ENCODE measurements around the gene OTUD1. TPM values are rescaled to one million over a fixed set of nuclear protein-coding genes. Genes with fewer than 3 reads are reported as not detected.

The OTUD1 gene
- total and polyA plus RNA-seq, 2 experiments from 2014 or later = 2.1 to 8.1 TPM

GRCh38 chr10:23452033-23452655, 13.3 kb downstream of the OTUD1 start:
- TF ChIP-seq EZH2 (IDR thresholded peaks at IDR 0.05; ENCODE audit: insufficient read depth, poor library complexity, severe bottlenecking) = no peak
- no peak for TF ChIP-seq EZH2phosphoT487 (IDR thresholded peaks at IDR 0.05; ENCODE audit: insufficient read depth, low read depth)
- H3K36me3 ChIP-seq (ENCODE audit: low read depth) = no peaks in the 10 kb centered on the region
- 57 to 63% methylated on average over 4 of the region's 4 CpGs for WGBS, 2 experiments (ENCODE audit: low coverage in 1 of 2, low lambda C conversion rate in 2 of 2, missing lambda C conversion rate in 2 of 2)
- in situ Hi-C loops (cut with MboI) = no loop called here
- no peak for DNase-seq
- no peak overlapping the region for H3K4me3 ChIP-seq
- no peaks in the 10 kb centered on the region for H3K79me2 ChIP-seq (ENCODE audit: insufficient read depth)
- H3K9me3 ChIP-seq (ENCODE audit: low read depth) = no peaks in the 10 kb centered on the region
- no peak overlapping the region for H3K4me2 ChIP-seq (ENCODE audit: unreplicated experiment)
- no peaks in the 10 kb centered on the region for H3K27me3 ChIP-seq (replicated peaks; ENCODE audit: insufficient read depth)
- H3K9ac ChIP-seq = no peak overlapping the region
- H4K20me1 ChIP-seq (ENCODE audit: insufficient read depth) = no peaks in the 10 kb centered on the region
- H3K27ac ChIP-seq = no peak overlapping the region
- no peaks in the 10 kb centered on the region for H3K4me1 ChIP-seq (ENCODE audit: insufficient read depth)
- peaks cover 7% of the 10 kb centered on the region; the same call in 1 of the 2 replicates for H3F3A ChIP-seq (ENCODE audit: insufficient read depth)
- H2AFZ ChIP-seq = no peak overlapping the region
- H3K9me2 ChIP-seq (ENCODE audit: insufficient read depth) = no peaks in the 10 kb centered on the region

- Histone ChIP-seq H3F3A (ENCODE audit: insufficient read depth) (peaks cover 5% of the 10 kb centered on the region; the same call in 1 of the 2 replicates), H3K4me1 (ENCODE audit: insufficient read depth) (no peaks in the 10 kb centered on the region), H2AFZ (no peak overlapping the region), H3K9me3 (ENCODE audit: low read depth) (no peaks in the 10 kb centered on the region), H3K9me2 (ENCODE audit: insufficient read depth) (no peaks in the 10 kb centered on the region), H3K27me3 (replicated peaks; ENCODE audit: insufficient read depth) (no peaks in the 10 kb centered on the region), H4K20me1 (ENCODE audit: insufficient read depth) (no peaks in the 10 kb centered on the region), H3K36me3 (ENCODE audit: low read depth) (no peaks in the 10 kb centered on the region), H3K79me2 (ENCODE audit: insufficient read depth) (no peaks in the 10 kb centered on the region), H3K27ac (no peak overlapping the region), H3K4me2 (ENCODE audit: unreplicated experiment) (no peak overlapping the region), H3K4me3 (no peak overlapping the region), H3K9ac (no peak overlapping the region)
- no peak for TF ChIP-seq EZH2phosphoT487 (IDR thresholded peaks at IDR 0.05; ENCODE audit: insufficient read depth, low read depth)
- no peak for TF ChIP-seq EZH2 (IDR thresholded peaks at IDR 0.05; ENCODE audit: insufficient read depth, poor library complexity, severe bottlenecking)
- WGBS, 2 experiments (ENCODE audit: low coverage in 1 of 2, low lambda C conversion rate in 2 of 2, missing lambda C conversion rate in 2 of 2) = 76 to 79% methylated on average over 4 of the region's 4 CpGs
- in situ Hi-C loops (cut with MboI) = no loop called here
- no peak for DNase-seq
These were observed 14.6 kb downstream of the OTUD1 start for GRCh38 chr10:23453465-23453864.

- Histone ChIP-seq H3K36me3 (ENCODE audit: low read depth) (no peaks in the 10 kb centered on the region), H3K9me2 (ENCODE audit: insufficient read depth) (no peaks in the 10 kb centered on the region), H4K20me1 (ENCODE audit: insufficient read depth) (no peaks in the 10 kb centered on the region), H3K79me2 (ENCODE audit: insufficient read depth) (no peaks in the 10 kb centered on the region), H3K4me2 (ENCODE audit: unreplicated experiment) (no peak overlapping the region), H3K4me1 (ENCODE audit: insufficient read depth) (no peaks in the 10 kb centered on the region), H3K27me3 (replicated peaks; ENCODE audit: insufficient read depth) (0 out of 2 replicates have a peak, but pooled peaks cover 5% of the 10 kb centered on the region), H3K9ac (no peak overlapping the region), H3K27ac (no peak overlapping the region), H3K9me3 (ENCODE audit: low read depth) (no peaks in the 10 kb centered on the region), H3K4me3 (no peak overlapping the region), H2AFZ (no peak overlapping the region), H3F3A (ENCODE audit: insufficient read depth) (no peaks in the 10 kb centered on the region)
- in situ Hi-C loops (cut with MboI) = no loop called here
- DNase-seq = no peak
- no peak for TF ChIP-seq EZH2phosphoT487 (IDR thresholded peaks at IDR 0.05; ENCODE audit: insufficient read depth, low read depth)
- TF ChIP-seq EZH2 (IDR thresholded peaks at IDR 0.05; ENCODE audit: insufficient read depth, poor library complexity, severe bottlenecking) = no peak
- 41 to 49% methylated on average over 6 of the region's 6 CpGs for WGBS, 2 experiments (ENCODE audit: low coverage in 1 of 2, low lambda C conversion rate in 2 of 2, missing lambda C conversion rate in 2 of 2)
These were observed 18.9 kb downstream of the OTUD1 start for GRCh38 chr10:23457632-23458417.

- Histone ChIP-seq H3K9me3 (ENCODE audit: low read depth) (no peaks in the 10 kb centered on the region), H4K20me1 (ENCODE audit: insufficient read depth) (no peaks in the 10 kb centered on the region), H3K79me2 (ENCODE audit: insufficient read depth) (no peaks in the 10 kb centered on the region), H3K9me2 (ENCODE audit: insufficient read depth) (no peaks in the 10 kb centered on the region), H3K27me3 (replicated peaks; ENCODE audit: insufficient read depth) (0 out of 2 replicates have a peak, but pooled peaks cover 5% of the 10 kb centered on the region), H3K36me3 (ENCODE audit: low read depth) (no peaks in the 10 kb centered on the region), H3K4me3 (no peak overlapping the region), H3K27ac (no peak overlapping the region), H3F3A (ENCODE audit: insufficient read depth) (no peaks in the 10 kb centered on the region), H3K4me2 (ENCODE audit: unreplicated experiment) (no peak overlapping the region), H2AFZ (no peak overlapping the region), H3K9ac (no peak overlapping the region), H3K4me1 (ENCODE audit: insufficient read depth) (no peaks in the 10 kb centered on the region)
- no peak for DNase-seq
- WGBS, 2 experiments (ENCODE audit: low coverage in 1 of 2, low lambda C conversion rate in 2 of 2, missing lambda C conversion rate in 2 of 2) = 77 to 80% methylated on average over 6 of the region's 6 CpGs
- in situ Hi-C loops (cut with MboI) = no loop called here
- TF ChIP-seq EZH2 (IDR thresholded peaks at IDR 0.05; ENCODE audit: insufficient read depth, poor library complexity, severe bottlenecking) = no peak
- TF ChIP-seq EZH2phosphoT487 (IDR thresholded peaks at IDR 0.05; ENCODE audit: insufficient read depth, low read depth) = no peak
These were observed 20.5 kb downstream of the OTUD1 start for GRCh38 chr10:23459308-23459939.

Measured in GM23248 (cell line).